ACC112 (cell line): ENCODE data around the gene CIAO1.

Experiments used
- H2AFZ ChIP-seq: fragments of 200-600 bp; sonication (generic); one replicate; pipeline ENCODE4 v1.6.0; 2017; ENCODE audit warnings: antibody characterized with exemption, low read length; ENCODE audit not compliant: unreplicated experiment
- H3K27ac ChIP-seq: fragments of 200-600 bp; sonication (generic); 2 replicates; pipeline ENCODE4 v1.5.1; 2014; ENCODE audit warnings: low read depth, mild to moderate bottlenecking, antibody characterized with exemption, low read length, moderate library complexity
- H3K27me3 ChIP-seq: fragments of 200-600 bp; sonication (generic); 2 replicates; pipeline ENCODE4 v1.6.1; 2014; ENCODE audit warnings: mild to moderate bottlenecking, antibody characterized with exemption, low read length, moderate library complexity, mixed read lengths; ENCODE audit not compliant: insufficient read depth
- H3K36me3 ChIP-seq: fragments of 200-600 bp; sonication (generic); 2 replicates; pipeline ENCODE4 v1.6.1; 2016; ENCODE audit warnings: mild to moderate bottlenecking, antibody characterized with exemption, low read length, moderate library complexity, mixed read lengths; ENCODE audit not compliant: insufficient read depth
- H3K4me1 ChIP-seq: fragments of 200-600 bp; sonication (generic); one replicate; pipeline ENCODE4 v1.6.1; 2016; ENCODE audit warnings: low read length, mixed read lengths; ENCODE audit not compliant: insufficient read depth, unreplicated experiment, control insufficient read depth
- H3K4me3 ChIP-seq: fragments of 200-600 bp; sonication (generic); 2 replicates; pipeline ENCODE4 v1.5.1; 2014; ENCODE audit warnings: mild to moderate bottlenecking, low read depth, low read length
- H3K79me2 ChIP-seq: fragments of 200-600 bp; sonication (generic); one replicate; pipeline ENCODE4 v1.6.0; 2016; ENCODE audit warnings: low read length; ENCODE audit not compliant: control insufficient read depth, unreplicated experiment, insufficient read depth

CIAO1 gene

GRCh38 chr2:96239745-96240264 lies 26.2 kb upstream of the CIAO1 start:
- H2AFZ ChIP-seq: no peak overlapping the region

GRCh38 chr2:96240341-96241038 lies 25.5 kb upstream of the CIAO1 start:
- Histone ChIP-seq H3K4me3 (no peak overlapping the region), H3K4me1 (peaks cover 13% of the 10 kb centered on the region), H2AFZ (no peak overlapping the region), H3K79me2 (no peaks in the 10 kb centered on the region), H3K27me3 (no peaks in the 10 kb centered on the region), H3K36me3 (no peaks in the 10 kb centered on the region), H3K27ac (no peak overlapping the region)

More at GRCh38 chr2:96239745-96240264, 26.2 kb upstream of the CIAO1 start:
- H3K36me3 ChIP-seq: no peaks in the 10 kb centered on the region
- peaks cover 11% of the 10 kb centered on the region for H3K4me1 ChIP-seq
- H3K27me3 ChIP-seq: no peaks in the 10 kb centered on the region
- no peak overlapping the region for H3K4me3 ChIP-seq
- H3K79me2 ChIP-seq: no peaks in the 10 kb centered on the region
- H3K27ac ChIP-seq: no peak overlapping the region

DNA sequence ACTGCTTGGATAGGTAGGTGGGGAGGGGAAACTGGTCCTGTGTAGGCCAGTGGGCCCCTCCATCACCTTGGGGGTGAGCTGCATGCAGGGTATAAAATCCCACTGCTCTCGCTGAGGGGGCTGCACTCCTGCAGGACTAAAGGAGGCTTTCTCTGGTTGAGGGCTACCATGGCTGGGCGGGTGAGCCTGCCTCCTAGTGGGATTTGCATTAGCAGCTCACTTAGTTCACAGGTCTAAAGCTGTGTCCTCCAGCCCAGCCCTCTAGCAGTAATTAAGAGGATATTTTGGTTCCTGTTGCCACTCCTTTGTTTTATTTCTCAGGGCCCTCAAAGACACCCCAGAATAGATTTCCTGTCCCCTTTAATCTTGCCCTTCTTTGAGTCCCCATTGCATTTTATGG lies 24.8 kb upstream of the CIAO1 start:
- Histone ChIP-seq H3K36me3 (no peaks in the 10 kb centered on the region), H3K4me3 (no peak overlapping the region), H3K27me3 (no peaks in the 10 kb centered on the region), H3K27ac (no peak overlapping the region), H3K4me1 (peaks cover 20% of the 10 kb centered on the region), H3K79me2 (no peaks in the 10 kb centered on the region), H2AFZ (no peak overlapping the region)

GRCh38 chr2:96241900-96242611 lies 24.0 kb upstream of the CIAO1 start:
- H3K27ac ChIP-seq: peak overlapping the region; percentile 57
- H3K27me3 ChIP-seq: no peaks in the 10 kb centered on the region
- H3K79me2 ChIP-seq: no peaks in the 10 kb centered on the region
- no peak overlapping the region for H2AFZ ChIP-seq
- H3K4me3 ChIP-seq: no peak overlapping the region
- H3K4me1 ChIP-seq: peaks cover 20% of the 10 kb centered on the region
- H3K36me3 ChIP-seq: no peaks in the 10 kb centered on the region

GRCh38 chr2:96243843-96244242 lies 22.2 kb upstream of the CIAO1 start:
- H3K4me1 ChIP-seq: peaks cover 20% of the 10 kb centered on the region
- no peaks in the 10 kb centered on the region for H3K27me3 ChIP-seq
- no peak overlapping the region for H2AFZ ChIP-seq
- no peak overlapping the region for H3K27ac ChIP-seq
- no peak overlapping the region for H3K4me3 ChIP-seq
- no peaks in the 10 kb centered on the region for H3K36me3 ChIP-seq
- H3K79me2 ChIP-seq: no peaks in the 10 kb centered on the region

DNA sequence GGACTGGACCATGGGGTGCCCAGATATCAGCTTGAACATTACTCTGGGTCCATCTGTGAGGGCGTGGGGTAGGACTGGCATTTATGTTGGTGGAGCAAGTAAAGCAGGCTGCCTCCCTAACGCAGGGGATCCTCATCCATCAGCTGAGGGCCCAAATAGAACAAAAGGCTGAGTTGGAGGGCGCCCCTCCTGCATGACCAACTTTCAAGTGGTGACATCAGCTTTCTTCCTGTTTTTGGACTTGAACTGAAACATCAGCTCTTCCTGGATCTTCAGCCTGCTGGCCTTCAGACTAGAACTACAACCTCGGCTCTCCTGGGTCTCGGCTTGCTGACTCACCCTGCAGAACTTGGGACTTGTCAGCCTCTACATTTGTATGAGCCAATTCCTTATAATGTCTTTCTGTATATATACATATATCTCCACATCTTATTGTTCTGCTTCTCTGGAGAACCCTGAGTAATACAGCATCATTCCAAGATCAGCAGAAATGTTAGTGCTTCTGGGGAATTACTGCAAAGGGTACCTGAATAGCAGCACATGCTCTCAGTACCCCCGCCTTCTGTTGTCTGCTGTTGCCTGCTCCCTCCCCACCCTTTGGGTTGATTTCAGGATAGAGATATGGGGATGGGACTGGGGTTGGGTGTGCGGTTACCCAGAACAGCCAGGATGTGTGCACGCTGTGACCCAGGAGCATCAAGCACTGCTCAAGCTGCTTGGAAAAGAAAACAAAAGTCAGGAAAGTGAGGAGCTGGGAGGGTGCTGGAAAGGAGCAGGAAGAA lies 20.2 kb upstream of the CIAO1 start:
- no peak overlapping the region for H2AFZ ChIP-seq
- H3K27ac ChIP-seq: peak overlapping the region; percentile 31; the same call in 1 of the 2 replicates
- H3K36me3 ChIP-seq: no peaks in the 10 kb centered on the region
- H3K27me3 ChIP-seq: no peaks in the 10 kb centered on the region
- H3K79me2 ChIP-seq: no peaks in the 10 kb centered on the region
- H3K4me1 ChIP-seq: peaks cover 20% of the 10 kb centered on the region
- H3K4me3 ChIP-seq: no peak overlapping the region

GRCh38 chr2:96247009-96247408 lies 19.0 kb upstream of the CIAO1 start:
- no peak overlapping the region for H3K4me3 ChIP-seq
- H2AFZ ChIP-seq: no peak overlapping the region
- H3K36me3 ChIP-seq: no peaks in the 10 kb centered on the region
- no peak overlapping the region for H3K27ac ChIP-seq
- no peaks in the 10 kb centered on the region for H3K79me2 ChIP-seq
- H3K27me3 ChIP-seq: no peaks in the 10 kb centered on the region
- H3K4me1 ChIP-seq: peaks cover 24% of the 10 kb centered on the region

GRCh38 chr2:96247896-96248295 lies 18.1 kb upstream of the CIAO1 start:
- Histone ChIP-seq H3K27ac (no peak overlapping the region), H3K36me3 (no peaks in the 10 kb centered on the region), H3K4me3 (no peak overlapping the region), H3K79me2 (no peaks in the 10 kb centered on the region), H2AFZ (no peak overlapping the region), H3K27me3 (no peaks in the 10 kb centered on the region), H3K4me1 (peaks cover 25% of the 10 kb centered on the region)

DNA sequence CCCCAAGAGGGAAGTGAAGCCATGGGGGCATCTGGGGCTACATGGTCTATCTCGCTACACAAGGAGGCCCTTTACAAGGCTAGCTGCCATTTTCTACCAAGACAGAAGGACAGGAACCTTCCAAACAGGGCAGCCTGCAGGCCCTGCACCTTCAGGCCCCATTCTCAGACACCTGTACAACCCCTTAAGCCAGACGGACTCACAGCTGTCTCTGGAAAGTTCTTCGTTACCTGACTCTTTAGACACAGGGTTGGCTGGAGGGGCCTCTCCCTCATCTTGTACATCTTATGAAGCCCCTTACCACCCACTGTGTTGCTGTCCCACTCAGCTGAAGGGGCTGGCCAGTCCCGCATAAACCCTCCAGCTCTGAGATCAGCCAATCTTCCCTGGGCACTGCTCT lies 17.4 kb upstream of the CIAO1 start:
- Histone ChIP-seq H3K79me2 (no peaks in the 10 kb centered on the region), H3K27me3 (no peaks in the 10 kb centered on the region)

GRCh38 chr2:96249654-96250053 lies 16.4 kb upstream of the CIAO1 start:
- H2AFZ ChIP-seq: no peak overlapping the region
- no peak overlapping the region for H3K4me3 ChIP-seq
- H3K36me3 ChIP-seq: no peaks in the 10 kb centered on the region
- H3K4me1 ChIP-seq: peaks cover 25% of the 10 kb centered on the region
- no peak overlapping the region for H3K27ac ChIP-seq
- no peaks in the 10 kb centered on the region for H3K79me2 ChIP-seq
- no peaks in the 10 kb centered on the region for H3K27me3 ChIP-seq

More for the DNA sequence above, 17.4 kb upstream of the CIAO1 start:
- no peak overlapping the region for H3K4me3 ChIP-seq
- H3K36me3 ChIP-seq: no peaks in the 10 kb centered on the region
- H3K27ac ChIP-seq: no peak overlapping the region
- peaks cover 25% of the 10 kb centered on the region for H3K4me1 ChIP-seq
- no peak overlapping the region for H2AFZ ChIP-seq
